Urinary bladder (tissue), 4 donors: ENCODE results near the gene SDS. TPM values are rescaled to one million over a fixed set of nuclear protein-coding genes. Genes with fewer than 3 reads are reported as not detected.
"Not testable (repeated sequence)": the region's sequence is repeated elsewhere in the genome, so short reads cannot be mapped to it uniquely, and the experiment has no call there.

ENCODE experiments used
- DNase-seq: peaks from one replicate; pipeline ENCODE4 v3.0.0-alpha.2; 2015; ENCODE audit errors: extremely low spot score
- H3K27ac ChIP-seq: one replicate; pipeline ENCODE4 v1.5.1; 2013; ENCODE audit warnings: low read depth, mild to moderate bottlenecking, moderate library complexity
- H3K36me3 ChIP-seq: one replicate; pipeline ENCODE4 v1.6.1; 2013; ENCODE audit warnings: mild to moderate bottlenecking, moderate library complexity; ENCODE audit not compliant: insufficient read depth
- H3K4me1 ChIP-seq: one replicate; pipeline ENCODE4 v1.6.1; 2013; ENCODE audit warnings: mild to moderate bottlenecking, moderate library complexity; ENCODE audit not compliant: insufficient read depth
- H3K4me3 ChIP-seq: one replicate; pipeline ENCODE4 v1.5.1; 2013; ENCODE audit warnings: low read depth, low read length
- WGBS: extraction: QIAGEN DNeasy Blood & Tissue Kit; methylation state at CpG from one replicate; pipeline ENCODE4 v1.1.7; 2013; 5-methylcytosine and 5-hydroxymethylcytosine counted together
- polyA plus RNA-seq: library from polyadenylated mRNA; stranded (reverse); fragments of 200-250 nt; gene quantifications from one replicate; pipeline ENCODE4 v1.2.3, GENCODE V29; 2013
- total RNA-seq: library from RNA; depleted of rRNA; stranded (reverse); fragments of >200 nt; gene quantifications from one replicate; pipeline ENCODE4 v1.2.3, GENCODE V29; 2014
- donor health status: healthy with polysubstance abuse.
- donor health status: healthy.

SDS gene
- total and polyA plus RNA-seq, 2 donors = 0.85 TPM; not detected in 1

- 89% methylated on average over 7 of the region's 7 CpGs for WGBS
- H3K36me3 ChIP-seq, H3K4me1 ChIP-seq, DNase-seq, H3K4me3 ChIP-seq, H3K27ac ChIP-seq: not testable (repeated sequence)
Observed at GRCh38 chr12:113354192-113354591, 49.5 kb downstream of the SDS start.

DNA sequence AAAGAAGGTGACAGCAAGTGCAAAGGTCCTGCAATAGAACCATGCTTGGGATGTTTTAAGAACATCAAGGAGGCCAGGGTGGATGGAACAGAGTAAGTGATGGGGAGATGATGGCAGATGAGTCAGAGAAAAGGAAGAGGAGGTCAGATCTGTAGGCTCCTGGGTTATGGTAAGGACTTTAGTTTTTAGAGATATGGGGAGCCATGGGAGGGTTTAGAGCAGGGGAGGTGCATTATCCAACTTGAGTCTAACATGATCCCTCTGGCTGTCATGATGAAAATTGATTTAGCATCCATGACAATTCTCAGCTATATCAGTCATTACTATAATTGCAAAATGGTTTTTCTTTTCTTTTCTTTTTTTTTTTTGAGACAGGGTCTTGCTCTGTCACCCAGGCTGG is 52.6 kb downstream of the SDS start:
- H3K36me3 ChIP-seq = no peaks in the 10 kb centered on the region
- no peak for DNase-seq
- H3K4me3 ChIP-seq = no peak overlapping the region
- no peak overlapping the region for H3K27ac ChIP-seq
- no peaks in the 10 kb centered on the region for H3K4me1 ChIP-seq

- no peaks in the 10 kb centered on the region for H3K4me1 ChIP-seq
- H3K4me3 ChIP-seq = no peak overlapping the region
- no peaks in the 10 kb centered on the region for H3K36me3 ChIP-seq
- H3K27ac ChIP-seq = no peak overlapping the region
- DNase-seq = no peak
- 56% methylated on average over 19 of the region's 19 CpGs for WGBS
Observed at GRCh38 chr12:113348849-113349536, 54.7 kb downstream of the SDS start.

DNA sequence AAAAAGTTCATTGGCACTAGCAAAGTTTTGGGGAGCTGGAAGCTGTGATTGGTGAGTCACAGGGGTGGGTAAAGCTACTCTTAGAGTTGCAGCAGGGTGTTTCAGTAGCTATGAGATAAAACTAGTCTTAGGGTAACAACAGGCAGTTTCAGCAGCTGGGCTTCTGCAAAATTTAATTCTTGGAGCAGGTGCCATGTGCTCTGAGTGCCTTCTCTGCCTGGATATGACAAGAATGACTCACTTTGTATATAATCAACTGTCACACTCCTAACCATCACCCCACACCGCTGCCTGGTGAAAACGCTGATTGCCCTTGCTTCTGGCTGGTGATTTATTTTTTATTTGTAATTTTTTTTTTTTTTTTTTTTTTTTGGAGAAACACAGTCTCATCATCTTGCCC is 55.8 kb downstream of the SDS start:
- WGBS = 78% methylated on average over 2 of the region's 2 CpGs
- DNase-seq = no peak
- no peak overlapping the region for H3K27ac ChIP-seq
- no peak overlapping the region for H3K4me3 ChIP-seq
- no peaks in the 10 kb centered on the region for H3K4me1 ChIP-seq
- H3K36me3 ChIP-seq = no peaks in the 10 kb centered on the region

GRCh38 chr12:113347107-113347506 is 56.6 kb downstream of the SDS start:
- no peak for DNase-seq
- no peak overlapping the region for H3K4me3 ChIP-seq
- no peak overlapping the region for H3K27ac ChIP-seq
- no peaks in the 10 kb centered on the region for H3K36me3 ChIP-seq
- WGBS = 89% methylated on average over 3 of the region's 3 CpGs
- H3K4me1 ChIP-seq = no peaks in the 10 kb centered on the region

DNA sequence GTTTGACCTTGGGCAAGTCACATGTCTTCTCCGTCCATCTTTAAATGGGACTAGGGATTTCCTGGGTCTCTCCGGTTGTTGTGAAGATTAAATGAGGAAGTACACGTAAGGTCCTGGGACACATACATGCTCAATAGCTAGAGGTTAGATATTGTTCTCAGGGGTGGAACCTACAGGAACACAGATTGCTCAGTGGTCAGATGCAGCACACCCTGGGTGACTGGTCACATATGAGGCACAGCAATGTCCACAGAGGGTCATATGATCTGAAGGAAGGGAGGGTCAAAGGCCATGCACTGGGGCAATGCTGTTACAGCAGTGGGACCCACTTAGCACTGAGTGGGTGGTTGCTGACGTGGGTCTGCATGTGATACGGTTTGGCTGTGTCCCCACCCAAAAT is 57.3 kb downstream of the SDS start:
- H3K36me3 ChIP-seq = no peaks in the 10 kb centered on the region
- no peak overlapping the region for H3K27ac ChIP-seq
- 84% methylated on average over 5 of the region's 5 CpGs for WGBS
- H3K4me3 ChIP-seq = no peak overlapping the region
- DNase-seq = no peak
- H3K4me1 ChIP-seq = no peaks in the 10 kb centered on the region

DNA sequence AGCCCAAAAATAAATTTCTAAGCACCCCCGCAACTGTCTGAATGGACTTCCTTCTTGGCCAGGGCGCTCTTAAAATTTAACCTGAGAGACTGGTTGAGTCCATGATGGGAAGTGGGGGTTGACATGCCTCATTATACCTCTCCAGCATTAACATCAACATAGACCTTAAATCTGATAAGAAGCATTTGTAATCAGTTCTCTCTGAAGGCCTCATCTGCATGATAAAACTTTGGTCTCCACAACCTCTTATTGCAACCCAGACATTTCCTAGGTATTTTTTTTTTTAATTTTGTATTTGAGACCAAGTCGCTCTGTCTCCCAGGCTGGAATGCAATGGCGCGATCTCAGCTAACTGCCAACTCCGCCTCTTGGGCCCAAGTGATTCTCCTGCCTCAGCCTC is 58.4 kb downstream of the SDS start:
- DNase-seq = no peak
- 91% methylated on average over 6 of the region's 6 CpGs for WGBS
- no peak overlapping the region for H3K4me3 ChIP-seq
- no peak overlapping the region for H3K27ac ChIP-seq
- no peaks in the 10 kb centered on the region for H3K4me1 ChIP-seq
- no peaks in the 10 kb centered on the region for H3K36me3 ChIP-seq

Other genes with a start within 250 kb of the SDS start
- 10.3 TPM for gene DDX54, start 218.4 kb downstream of the SDS start, total RNA-seq
- 54.4 TPM for gene DDX54, start 218.4 kb downstream of the SDS start, polyA plus RNA-seq
- 5.8 TPM for gene RITA1, start 218.2 kb downstream of the SDS start, total RNA-seq
- 13.8 TPM for gene RITA1, start 218.2 kb downstream of the SDS start, polyA plus RNA-seq
- 19.3 TPM for gene TPCN1, start 182.4 kb downstream of the SDS start, total RNA-seq
- gene TPCN1, start 182.4 kb downstream of the SDS start, polyA plus RNA-seq = 39.3 TPM
- gene SLC8B1, start 68.8 kb downstream of the SDS start, total RNA-seq = 12.8 TPM
- gene SLC8B1, start 68.8 kb downstream of the SDS start, polyA plus RNA-seq = 20.5 TPM
- gene PLBD2, start 45.3 kb downstream of the SDS start, total RNA-seq = 11.5 TPM
- gene PLBD2, start 45.3 kb downstream of the SDS start, polyA plus RNA-seq = 29.2 TPM
- gene SDSL, start 18.5 kb upstream of the SDS start, total RNA-seq = 0.48 TPM
- 3.9 TPM for gene SDSL, start 18.5 kb upstream of the SDS start, polyA plus RNA-seq
- gene LHX5, start 68.0 kb upstream of the SDS start, total RNA-seq = not detected
- not detected for gene LHX5, start 68.0 kb upstream of the SDS start, polyA plus RNA-seq